Fibroblast of villous mesenchyme (primary cell): ENCODE results near the gene MXD3. TPM values are rescaled to one million over a fixed set of nuclear protein-coding genes. Genes with fewer than 3 reads are reported as not detected.

Experiments used
- DNase-seq: peaks from one replicate; pipeline ENCODE4 v3.0.0-alpha.2; 2010; ENCODE audit warnings: low read depth
- H3K4me3 ChIP-seq: 2 replicates; pipeline ENCODE4 v1.5.1; 2011; ENCODE audit warnings: low read depth, mild to moderate bottlenecking, low read length
- total RNA-seq: library from RNA; depleted of rRNA; stranded (reverse); fragments of >200 nt; gene quantifications from 2 replicates; pipeline ENCODE4 v1.2.3, GENCODE V29; 2012
- TF ChIP-seq, protein P1 (sequence below): IDR thresholded peaks from 2 replicates; pipeline ENCODE4 v1.5.1; 2012; ENCODE audit warnings: low read depth, mild to moderate bottlenecking, low read length; ENCODE audit not compliant: insufficient read depth

MXD3 gene
- total RNA-seq, 1 donor, result 9.1 TPM

DNA sequence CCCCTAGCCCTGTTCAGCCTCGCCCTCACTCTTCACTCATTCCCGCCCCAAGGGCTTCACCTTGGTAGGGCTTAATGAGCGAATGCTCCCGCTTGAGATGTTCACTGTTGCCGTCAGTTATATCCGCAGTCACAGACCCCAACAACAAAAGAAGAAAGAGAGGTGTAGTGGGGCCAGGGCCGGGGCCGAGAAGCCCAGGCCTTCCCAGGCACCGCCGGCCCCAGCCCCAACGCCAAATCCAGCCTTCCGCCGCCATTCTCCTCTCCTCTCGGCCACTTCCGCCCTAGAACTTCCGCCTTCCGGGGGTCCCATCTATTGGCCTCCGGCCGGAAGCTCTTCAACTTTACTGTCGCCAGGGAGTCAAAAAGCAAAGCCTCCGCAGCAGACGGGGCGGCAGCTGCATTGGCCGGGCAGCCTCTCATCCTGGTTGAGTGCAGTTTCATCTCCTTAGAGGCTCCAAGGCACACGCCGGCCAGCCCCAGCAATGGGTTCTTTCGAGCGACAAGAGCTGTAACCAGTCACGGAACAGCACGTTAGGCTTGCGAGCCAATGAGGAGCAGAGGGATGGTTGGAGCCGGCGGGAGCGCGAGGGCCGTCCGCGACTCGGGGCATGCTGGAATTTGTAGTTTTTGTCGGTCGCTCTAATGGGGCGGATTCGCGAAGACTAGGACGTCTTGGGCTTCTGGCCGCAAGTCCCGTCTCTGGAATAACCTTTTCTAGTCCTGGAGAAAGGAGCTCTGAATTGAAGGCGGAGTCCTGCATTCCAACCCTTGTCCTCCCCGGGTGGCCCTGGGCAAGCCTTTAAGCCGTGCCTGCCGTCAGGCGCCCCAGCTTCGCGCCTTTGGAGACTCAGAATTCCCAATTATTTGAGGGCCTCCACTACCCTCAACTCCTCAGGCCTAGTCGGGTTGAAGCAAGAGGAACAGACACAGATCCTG lies 40.0 kb upstream of the MXD3 start, which contains the start of gene LMAN2:
Gene LMAN2 (minus strand): TSS at position 277 of the 938 bp plus-strand sequence. CDS start 21 bp downstream, at position 256.
- TF ChIP-seq, protein P1, sequence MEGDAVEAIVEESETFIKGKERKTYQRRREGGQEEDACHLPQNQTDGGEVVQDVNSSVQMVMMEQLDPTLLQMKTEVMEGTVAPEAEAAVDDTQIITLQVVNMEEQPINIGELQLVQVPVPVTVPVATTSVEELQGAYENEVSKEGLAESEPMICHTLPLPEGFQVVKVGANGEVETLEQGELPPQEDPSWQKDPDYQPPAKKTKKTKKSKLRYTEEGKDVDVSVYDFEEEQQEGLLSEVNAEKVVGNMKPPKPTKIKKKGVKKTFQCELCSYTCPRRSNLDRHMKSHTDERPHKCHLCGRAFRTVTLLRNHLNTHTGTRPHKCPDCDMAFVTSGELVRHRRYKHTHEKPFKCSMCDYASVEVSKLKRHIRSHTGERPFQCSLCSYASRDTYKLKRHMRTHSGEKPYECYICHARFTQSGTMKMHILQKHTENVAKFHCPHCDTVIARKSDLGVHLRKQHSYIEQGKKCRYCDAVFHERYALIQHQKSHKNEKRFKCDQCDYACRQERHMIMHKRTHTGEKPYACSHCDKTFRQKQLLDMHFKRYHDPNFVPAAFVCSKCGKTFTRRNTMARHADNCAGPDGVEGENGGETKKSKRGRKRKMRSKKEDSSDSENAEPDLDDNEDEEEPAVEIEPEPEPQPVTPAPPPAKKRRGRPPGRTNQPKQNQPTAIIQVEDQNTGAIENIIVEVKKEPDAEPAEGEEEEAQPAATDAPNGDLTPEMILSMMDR, result no peak
- peak; percentile 96 for DNase-seq
- peak within 1 kb of the TSS; percentile 93 for H3K4me3 ChIP-seq

DNA sequence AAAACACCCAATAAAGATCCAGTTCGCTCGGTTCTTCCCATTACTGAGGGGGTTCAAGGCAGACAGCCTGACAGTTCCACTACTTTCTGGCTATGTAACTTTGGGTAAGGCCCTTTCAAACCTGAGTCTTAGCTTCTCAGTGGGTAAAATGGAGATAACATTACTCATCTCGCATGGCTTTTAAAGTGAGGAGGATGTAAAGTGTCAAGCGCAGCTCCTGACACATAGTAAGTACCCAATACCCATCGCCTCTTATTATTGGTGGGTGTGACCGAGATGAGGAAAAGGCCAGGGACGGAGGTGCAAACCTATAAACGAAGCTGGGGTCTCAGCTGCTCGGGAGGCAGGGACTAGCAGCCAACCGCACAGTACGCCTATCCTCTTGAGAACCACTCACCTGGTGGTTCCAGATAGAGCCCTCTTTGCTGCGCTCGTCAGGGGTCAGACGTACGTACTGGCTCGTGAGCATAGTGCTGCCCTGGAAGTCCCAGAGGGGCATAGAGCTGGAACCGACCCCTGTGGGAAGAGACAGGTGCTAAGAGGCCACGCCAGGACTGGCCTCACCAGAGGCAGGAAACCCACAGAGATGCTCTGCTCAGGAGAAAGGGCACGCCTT lies 39.2 kb upstream of the MXD3 start:
- TF ChIP-seq, protein P1, result no peak
- DNase-seq, result no peak

DNA sequence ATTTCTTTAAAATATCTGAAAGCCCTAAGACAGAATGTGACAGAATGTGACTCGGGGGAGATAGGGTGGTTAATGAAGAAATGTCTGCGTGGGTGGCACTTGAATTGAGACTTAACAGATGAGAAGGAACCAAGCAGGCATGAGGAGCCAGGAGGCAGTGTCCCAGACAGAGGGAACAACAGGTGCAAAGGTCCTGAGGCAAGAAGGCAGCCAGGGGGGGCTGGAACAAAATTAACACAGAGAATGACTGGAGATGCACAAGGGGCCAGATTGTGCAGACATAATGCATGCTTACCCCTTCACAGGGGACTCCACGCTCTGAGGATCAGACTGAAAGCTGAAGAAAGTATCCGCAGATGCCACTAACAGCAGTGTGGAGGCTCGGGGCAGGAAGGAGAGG lies 38.1 kb upstream of the MXD3 start:
- peak overlapping the region; percentile 93 for H3K4me3 ChIP-seq
- TF ChIP-seq, protein P1, result no peak
- no peak for DNase-seq

More for the DNA sequence above, 39.2 kb upstream of the MXD3 start:
- H3K4me3 ChIP-seq, result peak overlapping the region; percentile 93

DNA sequence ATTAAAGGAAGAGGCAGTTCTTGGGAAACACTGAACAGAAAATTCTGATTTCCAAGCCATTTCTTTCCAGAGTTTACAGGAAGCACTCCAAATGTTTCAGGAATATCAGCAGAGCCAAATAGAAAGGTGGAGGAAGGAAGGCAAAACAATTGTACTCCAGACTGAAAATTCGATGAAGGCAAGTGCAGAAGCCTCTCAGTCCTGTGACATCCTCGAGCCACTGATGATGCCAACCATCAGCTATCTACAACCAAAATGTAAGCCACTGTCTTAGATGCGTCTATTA lies 37.6 kb upstream of the MXD3 start:
- no peak for DNase-seq
- no peak overlapping the region for H3K4me3 ChIP-seq
- TF ChIP-seq, protein P1, result no peak

DNA sequence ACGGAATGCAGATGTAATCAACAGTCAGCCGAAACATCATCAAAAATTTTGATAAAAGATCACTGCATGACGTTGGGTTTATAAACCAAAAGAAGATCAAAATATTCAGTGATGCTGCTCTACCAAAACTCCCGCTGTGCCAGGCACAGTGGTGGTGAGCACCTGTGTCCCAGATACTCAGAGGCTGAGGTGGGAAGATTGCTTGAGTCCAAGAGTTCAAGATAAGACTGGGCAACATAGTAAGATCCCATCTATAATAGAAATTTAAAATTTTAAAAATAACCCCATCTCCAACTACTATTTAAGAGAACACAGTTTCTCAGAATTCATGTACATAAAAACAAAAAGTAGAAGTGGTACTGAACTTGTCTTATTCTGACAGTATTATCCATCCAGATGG lies 36.0 kb upstream of the MXD3 start:
- H3K4me3 ChIP-seq, result no peak overlapping the region
- DNase-seq, result no peak
- TF ChIP-seq, protein P1, result no peak

DNA sequence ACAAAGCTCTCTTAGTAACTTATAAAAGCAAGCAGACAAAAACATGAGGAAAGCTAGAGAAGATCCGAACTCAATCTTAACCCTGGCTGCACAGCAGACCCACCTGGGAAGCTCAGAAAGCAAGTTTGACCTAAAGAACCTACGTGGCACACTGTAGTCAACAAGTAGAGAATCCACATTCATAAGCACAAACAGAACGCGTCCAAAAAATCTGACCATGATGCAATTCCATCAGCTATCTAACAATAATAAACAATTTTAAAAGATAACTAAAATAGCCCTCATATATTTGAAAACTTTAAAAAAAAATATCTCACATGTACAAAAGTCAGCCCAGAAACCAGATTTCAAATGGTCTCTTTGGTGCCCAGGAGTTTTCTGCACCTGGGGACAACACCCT lies 35.1 kb upstream of the MXD3 start:
- TF ChIP-seq, protein P1, result no peak
- peak overlapping the region; percentile 5 for H3K4me3 ChIP-seq
- DNase-seq, result peak; percentile 53
